ENCODE results near the gene SRM. TPM values are rescaled to one million over a fixed set of nuclear protein-coding genes. Genes with fewer than 3 reads are reported as not detected.
A peak's percentile ranks its signal among the peaks of the same experiment; 100 is the strongest.

SRM gene
- total RNA-seq, 1 donor, result 21.0 TPM

DNA sequence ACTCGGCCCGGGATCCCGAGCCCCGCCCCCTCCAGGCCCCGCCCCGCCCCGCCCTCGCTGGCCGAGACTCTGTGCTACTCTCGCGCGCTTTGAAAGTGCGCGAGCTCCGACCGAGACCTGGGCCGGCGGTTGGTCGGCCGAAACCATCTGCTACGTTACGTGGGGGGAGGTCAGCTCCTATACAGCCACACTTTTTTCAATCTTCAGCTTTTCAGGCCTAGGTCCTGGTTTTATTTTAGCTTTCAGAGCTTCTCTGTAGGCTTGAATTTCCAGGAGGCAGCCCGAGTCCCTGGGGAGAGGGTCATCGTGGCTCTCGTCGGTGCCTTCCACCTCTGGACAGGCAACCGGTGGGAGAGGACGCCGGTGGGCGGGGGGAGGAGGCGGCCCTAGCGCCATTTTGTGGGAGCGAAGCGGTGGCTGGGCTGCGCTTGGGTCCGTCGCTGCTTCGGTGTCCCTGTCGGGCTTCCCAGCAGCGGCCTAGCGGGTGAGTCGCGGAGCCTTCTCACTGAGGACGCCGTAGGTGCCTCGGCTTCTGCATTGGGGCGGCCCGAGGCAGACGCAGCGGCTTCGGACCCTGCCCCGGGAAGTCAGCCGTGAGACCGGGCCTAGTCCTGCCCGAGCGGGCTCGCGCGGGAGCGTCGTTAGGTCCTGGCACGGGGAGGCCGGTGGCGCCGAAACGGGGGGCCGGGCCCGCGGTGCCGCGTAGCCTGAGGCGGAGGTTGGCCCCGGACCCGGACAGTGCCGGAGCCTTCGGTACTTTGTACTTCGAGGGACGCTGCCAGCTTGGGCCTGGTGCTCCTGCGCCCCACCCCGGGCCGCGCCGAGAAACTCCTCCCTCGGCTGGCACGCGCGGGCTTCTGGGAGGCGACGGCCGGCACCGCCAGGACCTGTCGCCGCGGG, 47.3 kb downstream of the SRM start, which contains the start of gene TARDBP:
Gene TARDBP (plus strand): TSS at position 395 of the 900 bp plus-strand sequence. CDS start 1,074 bp downstream, outside the sequence.
- Histone ChIP-seq H3K27me3 (ENCODE audit: insufficient read depth, low read length) (no peaks in the 10 kb centered on the region), H3K4me1 (ENCODE audit: insufficient read depth, low read length) (peaks cover 14% of the 10 kb centered on the region), H2AFZ (ENCODE audit: low read length) (peak within 1 kb of the TSS; percentile 99), H3K4me3 (ENCODE audit: insufficient read depth, low read length) (peak within 1 kb of the TSS; percentile 99), H3K4me2 (ENCODE audit: insufficient read depth, low read length) (peak within 1 kb of the TSS; percentile 87), H4K20me1 (ENCODE audit: insufficient read depth, low read length) (peaks cover 33% of the 10 kb centered on the region), H3K27ac (ENCODE audit: low read depth, low read length) (peak within 1 kb of the TSS; percentile 100), H3K79me2 (ENCODE audit: insufficient read depth, low read length) (peaks cover 45% of the 10 kb centered on the region), H3K9me3 (ENCODE audit: low read depth, low read length) (no peaks in the 10 kb centered on the region), H3K36me3 (ENCODE audit: insufficient read depth, low read length) (peaks cover 37% of the 10 kb centered on the region)
- DNase-seq (ENCODE audit: insufficient read length, low spot score, missing footprints), result peak; percentile 99
- TF ChIP-seq, protein P1, sequence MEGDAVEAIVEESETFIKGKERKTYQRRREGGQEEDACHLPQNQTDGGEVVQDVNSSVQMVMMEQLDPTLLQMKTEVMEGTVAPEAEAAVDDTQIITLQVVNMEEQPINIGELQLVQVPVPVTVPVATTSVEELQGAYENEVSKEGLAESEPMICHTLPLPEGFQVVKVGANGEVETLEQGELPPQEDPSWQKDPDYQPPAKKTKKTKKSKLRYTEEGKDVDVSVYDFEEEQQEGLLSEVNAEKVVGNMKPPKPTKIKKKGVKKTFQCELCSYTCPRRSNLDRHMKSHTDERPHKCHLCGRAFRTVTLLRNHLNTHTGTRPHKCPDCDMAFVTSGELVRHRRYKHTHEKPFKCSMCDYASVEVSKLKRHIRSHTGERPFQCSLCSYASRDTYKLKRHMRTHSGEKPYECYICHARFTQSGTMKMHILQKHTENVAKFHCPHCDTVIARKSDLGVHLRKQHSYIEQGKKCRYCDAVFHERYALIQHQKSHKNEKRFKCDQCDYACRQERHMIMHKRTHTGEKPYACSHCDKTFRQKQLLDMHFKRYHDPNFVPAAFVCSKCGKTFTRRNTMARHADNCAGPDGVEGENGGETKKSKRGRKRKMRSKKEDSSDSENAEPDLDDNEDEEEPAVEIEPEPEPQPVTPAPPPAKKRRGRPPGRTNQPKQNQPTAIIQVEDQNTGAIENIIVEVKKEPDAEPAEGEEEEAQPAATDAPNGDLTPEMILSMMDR (IDR thresholded peaks at IDR 0.05; ENCODE audit: extremely low read depth, low read depth, low read length), result no peak

Other genes starting within 250 kb of the SRM start
- gene TARDBP, start 47.4 kb downstream of the SRM start, total RNA-seq, result 70.4 and 71.7 TPM in 2 replicates
- not detected in 2 replicates for gene MASP2, start 12.8 kb downstream of the SRM start, total RNA-seq
- gene EXOSC10, start 39.9 kb upstream of the SRM start, total RNA-seq, result 43.4 and 49.5 TPM in 2 replicates
- gene ANGPTL7, start 129.3 kb upstream of the SRM start, total RNA-seq, result under 0.01 TPM in 1 of 2 replicates, not detected in the other
- gene MTOR, start 202.5 kb upstream of the SRM start, total RNA-seq, result 26.5 and 34.0 TPM in 2 replicates
- gene UBIAD1, start 213.2 kb upstream of the SRM start, total RNA-seq, result 10.5 and 11.8 TPM in 2 replicates

Data from osteoblast (primary cell).